ENCODE measurements around the gene CD300LB. TPM values are rescaled to one million over a fixed set of nuclear protein-coding genes. Genes with fewer than 3 reads are reported as not detected.

Gene CD300LB
- total RNA-seq, 1 donor from 2014 or later: not detected

DNA sequence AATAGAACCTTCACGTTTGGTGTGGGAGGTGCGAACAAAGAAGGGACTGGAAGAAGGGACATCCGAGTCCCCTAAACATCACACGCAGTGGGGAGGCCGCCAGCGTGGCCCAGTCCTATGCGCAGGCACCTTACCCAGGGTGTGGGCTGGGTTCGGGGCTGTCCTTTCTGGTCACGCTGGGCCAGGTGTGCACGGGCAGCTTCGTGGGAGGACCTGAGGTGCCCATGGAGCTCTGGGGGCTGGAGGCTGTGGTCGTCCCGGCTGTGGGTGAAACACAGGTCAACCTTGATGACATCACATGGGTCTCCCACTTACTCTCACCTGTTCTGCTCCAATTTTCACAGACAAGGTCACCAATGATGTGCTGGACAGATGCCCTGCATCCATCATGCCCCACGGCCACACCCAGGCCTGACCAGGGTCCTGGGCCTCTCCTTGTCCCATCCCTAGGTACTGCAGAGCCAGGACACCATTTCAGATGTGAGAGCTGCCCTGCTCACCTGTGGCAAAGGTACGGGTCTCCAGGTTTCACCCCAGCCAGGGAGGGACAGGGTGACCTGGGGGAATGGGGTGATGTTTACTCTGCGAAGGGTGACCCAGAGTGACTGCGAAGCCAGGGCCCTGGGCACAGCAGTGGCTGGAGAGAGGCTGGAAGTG is 11.6 kb upstream of the CD300LB start:
- H3K4me3 ChIP-seq (ENCODE audit: low read length in 3 of 3): no peak overlapping the region
- H3K36me3 ChIP-seq (ENCODE audit: control insufficient read depth in 3 of 3, insufficient read depth in 3 of 3, low read length in 3 of 3): no peaks in the 10 kb centered on the region
- H3K27ac ChIP-seq (ENCODE audit: low read depth, low read length): no peak overlapping the region
- H3K4me1 ChIP-seq (ENCODE audit: control insufficient read depth in 3 of 3, insufficient read depth in 3 of 3, low read length in 3 of 3): no peaks in the 10 kb centered on the region
- H3K9me3 ChIP-seq (ENCODE audit: control insufficient read depth in 3 of 3, low read length in 3 of 3): no peaks in the 10 kb centered on the region
- no peak overlapping the region for H3K9ac ChIP-seq (ENCODE audit: low read depth in 1 of 3, low read length in 3 of 3)
- H3K27me3 ChIP-seq (ENCODE audit: control insufficient read depth in 3 of 3, insufficient read depth in 3 of 3, low read length in 3 of 3): peaks cover 0 to 9% (median 9%) of the 10 kb centered on the region in 3 donors

DNA sequence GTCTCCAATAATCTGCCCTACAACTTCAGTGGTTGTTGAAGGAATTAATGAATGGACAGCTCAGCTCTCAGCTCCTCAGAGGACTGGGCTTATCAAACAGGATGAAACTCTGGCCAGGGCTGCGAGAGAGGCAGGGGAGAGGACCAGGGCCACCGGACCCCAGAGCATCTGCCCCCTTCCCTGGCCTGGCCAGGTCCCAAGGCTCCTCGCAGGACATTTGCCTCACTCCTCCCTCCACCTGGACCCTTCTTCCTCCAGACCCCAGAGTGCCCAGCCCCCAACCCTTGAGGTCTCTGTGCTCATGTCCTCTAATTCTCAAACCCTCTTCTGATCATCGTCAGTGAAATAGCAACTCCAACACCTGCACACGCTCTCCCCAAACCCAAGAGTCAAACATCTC is 10.9 kb upstream of the CD300LB start:
- H3K4me1 ChIP-seq (ENCODE audit: control insufficient read depth in 3 of 3, insufficient read depth in 3 of 3, low read length in 3 of 3): no peaks in the 10 kb centered on the region
- H3K9me3 ChIP-seq (ENCODE audit: control insufficient read depth in 3 of 3, low read length in 3 of 3): no peaks in the 10 kb centered on the region
- no peak overlapping the region for H3K27ac ChIP-seq (ENCODE audit: low read depth, low read length)
- H3K27me3 ChIP-seq (ENCODE audit: control insufficient read depth in 3 of 3, insufficient read depth in 3 of 3, low read length in 3 of 3): peaks cover 0 to 9% (median 7%) of the 10 kb centered on the region in 3 donors
- H3K4me3 ChIP-seq (ENCODE audit: low read length in 3 of 3): no peak overlapping the region
- H3K36me3 ChIP-seq (ENCODE audit: control insufficient read depth in 3 of 3, insufficient read depth in 3 of 3, low read length in 3 of 3): no peaks in the 10 kb centered on the region
- H3K9ac ChIP-seq (ENCODE audit: low read depth in 1 of 3, low read length in 3 of 3): no peak overlapping the region

DNA sequence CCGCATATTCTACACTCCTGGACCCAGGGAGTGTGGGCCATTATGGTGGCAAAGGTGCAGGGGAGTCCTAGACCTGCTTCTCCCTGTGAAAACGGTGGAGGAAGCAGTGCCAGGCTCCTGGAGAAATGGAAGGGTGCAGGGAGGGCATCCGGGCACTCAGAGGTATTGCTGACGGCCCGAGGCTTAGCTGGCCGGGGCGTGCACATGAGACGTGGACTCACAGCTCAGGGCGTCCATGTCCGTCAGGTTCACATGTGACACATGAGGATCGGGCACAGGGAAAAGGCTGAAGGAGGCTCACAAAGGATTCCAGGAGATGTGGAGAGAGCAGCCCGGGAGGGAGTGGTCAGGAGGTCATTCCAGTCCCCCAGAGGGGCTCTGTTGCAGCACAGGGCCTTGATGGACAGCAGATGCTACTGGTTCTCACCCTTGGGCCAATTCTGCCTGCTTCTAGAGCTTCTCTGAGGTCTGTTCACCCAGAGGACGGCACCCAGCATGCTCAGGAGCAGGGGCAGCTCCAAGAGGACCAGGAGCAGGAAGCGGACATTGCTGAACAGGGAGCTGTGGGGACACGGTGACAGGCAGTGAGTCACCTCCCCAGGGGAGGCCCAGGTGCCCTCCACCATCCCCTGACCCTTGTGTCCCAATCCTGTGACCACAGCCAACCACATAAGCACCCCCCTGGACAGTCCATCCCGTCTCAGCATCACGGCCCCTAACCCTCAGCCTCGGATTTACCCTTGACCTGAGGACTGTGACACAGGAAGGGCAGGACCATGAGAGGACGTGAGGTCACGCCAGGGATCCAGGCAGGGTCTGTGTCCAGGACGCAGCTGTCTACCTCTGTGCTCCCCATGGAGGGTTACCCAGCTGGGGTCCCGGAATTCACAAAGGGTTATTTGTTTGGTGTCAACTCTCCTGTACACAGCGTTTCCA is 10.2 kb upstream of the CD300LB start:
- no peaks in the 10 kb centered on the region for H3K36me3 ChIP-seq (ENCODE audit: control insufficient read depth in 3 of 3, insufficient read depth in 3 of 3, low read length in 3 of 3)
- no peak overlapping the region for H3K9ac ChIP-seq (ENCODE audit: low read depth in 1 of 3, low read length in 3 of 3)
- H3K9me3 ChIP-seq (ENCODE audit: control insufficient read depth in 3 of 3, low read length in 3 of 3): no peaks in the 10 kb centered on the region
- H3K27ac ChIP-seq (ENCODE audit: low read depth, low read length): no peak overlapping the region
- H3K27me3 ChIP-seq (ENCODE audit: control insufficient read depth in 3 of 3, insufficient read depth in 3 of 3, low read length in 3 of 3): peaks cover 0 to 9% (median 7%) of the 10 kb centered on the region in 3 donors
- no peaks in the 10 kb centered on the region for H3K4me1 ChIP-seq (ENCODE audit: control insufficient read depth in 3 of 3, insufficient read depth in 3 of 3, low read length in 3 of 3)
- no peak overlapping the region for H3K4me3 ChIP-seq (ENCODE audit: low read length in 3 of 3)

DNA sequence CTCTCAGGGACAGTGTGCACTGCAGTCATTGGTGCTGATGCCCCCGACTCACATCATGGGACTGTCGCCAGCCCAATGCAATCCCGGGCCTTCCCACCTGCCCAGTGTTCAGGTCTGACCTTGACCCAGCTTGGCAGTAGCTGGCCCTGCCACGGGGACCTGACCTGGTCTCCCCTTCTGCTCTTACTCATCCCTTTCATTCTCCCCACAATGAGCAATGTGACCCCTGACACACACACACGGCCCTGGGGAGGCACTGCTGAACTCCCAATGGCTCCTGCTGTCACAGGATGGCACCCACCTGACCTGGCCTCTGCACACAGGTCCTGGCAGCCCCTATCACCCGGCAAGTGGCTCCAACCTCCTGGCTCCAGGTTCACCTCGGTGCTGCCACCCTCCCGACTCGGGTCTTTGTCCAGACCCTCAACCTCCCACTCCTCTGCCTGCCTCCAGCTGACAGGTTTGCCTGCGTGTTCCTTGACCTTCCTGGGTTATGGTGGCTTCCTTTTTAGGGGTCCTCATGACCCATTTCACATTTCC is 8.1 kb upstream of the CD300LB start:
- Histone ChIP-seq H3K9ac (ENCODE audit: low read depth in 1 of 3, low read length in 3 of 3) (no peak overlapping the region), H3K27ac (ENCODE audit: low read depth, low read length) (no peak overlapping the region), H3K4me3 (ENCODE audit: low read length in 3 of 3) (no peak overlapping the region), H3K4me1 (ENCODE audit: control insufficient read depth in 3 of 3, insufficient read depth in 3 of 3, low read length in 3 of 3) (no peaks in the 10 kb centered on the region), H3K27me3 (ENCODE audit: control insufficient read depth in 3 of 3, insufficient read depth in 3 of 3, low read length in 3 of 3) (peaks cover 0 to 9% (median 7%) of the 10 kb centered on the region in 3 donors), H3K9me3 (ENCODE audit: control insufficient read depth in 3 of 3, low read length in 3 of 3) (no peaks in the 10 kb centered on the region), H3K36me3 (ENCODE audit: control insufficient read depth in 3 of 3, insufficient read depth in 3 of 3, low read length in 3 of 3) (no peaks in the 10 kb centered on the region)

- Histone ChIP-seq H3K4me3 (ENCODE audit: low read length in 3 of 3) (no peak overlapping the region), H3K36me3 (ENCODE audit: control insufficient read depth in 3 of 3, insufficient read depth in 3 of 3, low read length in 3 of 3) (no peaks in the 10 kb centered on the region), H3K9me3 (ENCODE audit: control insufficient read depth in 3 of 3, low read length in 3 of 3) (no peaks in the 10 kb centered on the region), H3K9ac (ENCODE audit: low read depth in 1 of 3, low read length in 3 of 3) (no peak overlapping the region), H3K27me3 (ENCODE audit: control insufficient read depth in 3 of 3, insufficient read depth in 3 of 3, low read length in 3 of 3) (peaks cover 0 to 9% (median 3%) of the 10 kb centered on the region in 3 donors), H3K4me1 (ENCODE audit: control insufficient read depth in 3 of 3, insufficient read depth in 3 of 3, low read length in 3 of 3) (peaks cover 0 to 6% (median 0%) of the 10 kb centered on the region in 3 donors), H3K27ac (ENCODE audit: low read depth, low read length) (no peak overlapping the region)
These were observed 5.6 kb upstream of the CD300LB start for GRCh38 chr17:74536890-74537289.

- H3K9me3 ChIP-seq (ENCODE audit: control insufficient read depth in 3 of 3, low read length in 3 of 3): no peaks in the 10 kb centered on the region
- H3K27me3 ChIP-seq (ENCODE audit: control insufficient read depth in 3 of 3, insufficient read depth in 3 of 3, low read length in 3 of 3): no peaks in the 10 kb centered on the region
- H3K27ac ChIP-seq (ENCODE audit: low read depth, low read length): no peak overlapping the region
- no peak overlapping the region for H3K4me3 ChIP-seq (ENCODE audit: low read length in 3 of 3)
- H3K4me1 ChIP-seq (ENCODE audit: control insufficient read depth in 3 of 3, insufficient read depth in 3 of 3, low read length in 3 of 3): peaks cover 0 to 6% (median 0%) of the 10 kb centered on the region in 3 donors
- no peaks in the 10 kb centered on the region for H3K36me3 ChIP-seq (ENCODE audit: control insufficient read depth in 3 of 3, insufficient read depth in 3 of 3, low read length in 3 of 3)
- H3K9ac ChIP-seq (ENCODE audit: low read depth in 1 of 3, low read length in 3 of 3): no peak overlapping the region
These were observed 840 bp upstream of the CD300LB start for GRCh38 chr17:74532115-74532514.

DNA sequence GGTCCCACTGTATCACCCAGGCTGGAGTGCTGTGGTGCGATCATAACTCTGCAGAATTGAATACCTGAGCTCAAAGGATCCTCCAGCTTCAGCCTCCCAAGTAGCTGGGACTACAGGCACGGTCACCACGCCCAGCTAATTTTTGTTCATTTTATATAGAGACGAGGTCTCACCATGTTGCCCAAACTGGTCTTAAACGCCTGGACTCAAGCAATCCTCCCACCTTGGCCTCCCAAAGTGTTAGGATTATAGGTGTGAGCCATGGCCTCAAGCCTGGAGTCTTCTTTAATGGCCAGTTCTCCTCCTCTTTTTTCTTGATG is 484 bp downstream of the CD300LB start:
- Histone ChIP-seq H3K9me3 (ENCODE audit: control insufficient read depth in 3 of 3, low read length in 3 of 3) (no peaks in the 10 kb centered on the region), H3K27ac (ENCODE audit: low read depth, low read length) (no peak overlapping the region), H3K4me3 (ENCODE audit: low read length in 3 of 3) (no peak overlapping the region), H3K4me1 (ENCODE audit: control insufficient read depth in 3 of 3, insufficient read depth in 3 of 3, low read length in 3 of 3) (peaks cover 0 to 6% (median 0%) of the 10 kb centered on the region in 3 donors), H3K27me3 (ENCODE audit: control insufficient read depth in 3 of 3, insufficient read depth in 3 of 3, low read length in 3 of 3) (no peaks in the 10 kb centered on the region), H3K9ac (ENCODE audit: low read depth in 1 of 3, low read length in 3 of 3) (no peak overlapping the region), H3K36me3 (ENCODE audit: control insufficient read depth in 3 of 3, insufficient read depth in 3 of 3, low read length in 3 of 3) (no peaks in the 10 kb centered on the region)

DNA sequence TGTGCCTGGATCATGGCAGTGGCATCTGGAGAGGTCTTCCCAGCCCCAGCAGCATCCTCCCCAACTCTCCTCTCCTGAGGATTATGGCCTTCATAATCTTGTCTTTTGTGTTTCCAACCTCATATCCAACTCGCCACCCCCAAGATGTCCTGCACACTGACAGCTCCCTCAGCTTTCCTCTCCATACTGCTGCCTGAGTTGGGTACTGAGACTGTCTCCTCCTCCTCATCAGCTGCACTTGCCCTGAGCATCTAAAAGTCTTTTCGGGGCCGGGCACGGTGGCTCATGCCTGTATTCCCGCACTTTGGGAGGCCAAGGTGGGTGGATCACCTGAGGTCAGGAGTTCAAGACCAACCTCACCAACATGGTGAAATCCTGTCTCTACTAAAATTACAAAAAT is 2.0 kb downstream of the CD300LB start:
- Histone ChIP-seq H3K4me3 (ENCODE audit: low read length in 3 of 3) (no peak overlapping the region), H3K27ac (ENCODE audit: low read depth, low read length) (no peak overlapping the region), H3K4me1 (ENCODE audit: control insufficient read depth in 3 of 3, insufficient read depth in 3 of 3, low read length in 3 of 3) (peaks cover 0 to 6% (median 0%) of the 10 kb centered on the region in 3 donors), H3K27me3 (ENCODE audit: control insufficient read depth in 3 of 3, insufficient read depth in 3 of 3, low read length in 3 of 3) (no peaks in the 10 kb centered on the region), H3K9me3 (ENCODE audit: control insufficient read depth in 3 of 3, low read length in 3 of 3) (no peaks in the 10 kb centered on the region), H3K36me3 (ENCODE audit: control insufficient read depth in 3 of 3, insufficient read depth in 3 of 3, low read length in 3 of 3) (no peaks in the 10 kb centered on the region), H3K9ac (ENCODE audit: low read depth in 1 of 3, low read length in 3 of 3) (no peak overlapping the region)

DNA sequence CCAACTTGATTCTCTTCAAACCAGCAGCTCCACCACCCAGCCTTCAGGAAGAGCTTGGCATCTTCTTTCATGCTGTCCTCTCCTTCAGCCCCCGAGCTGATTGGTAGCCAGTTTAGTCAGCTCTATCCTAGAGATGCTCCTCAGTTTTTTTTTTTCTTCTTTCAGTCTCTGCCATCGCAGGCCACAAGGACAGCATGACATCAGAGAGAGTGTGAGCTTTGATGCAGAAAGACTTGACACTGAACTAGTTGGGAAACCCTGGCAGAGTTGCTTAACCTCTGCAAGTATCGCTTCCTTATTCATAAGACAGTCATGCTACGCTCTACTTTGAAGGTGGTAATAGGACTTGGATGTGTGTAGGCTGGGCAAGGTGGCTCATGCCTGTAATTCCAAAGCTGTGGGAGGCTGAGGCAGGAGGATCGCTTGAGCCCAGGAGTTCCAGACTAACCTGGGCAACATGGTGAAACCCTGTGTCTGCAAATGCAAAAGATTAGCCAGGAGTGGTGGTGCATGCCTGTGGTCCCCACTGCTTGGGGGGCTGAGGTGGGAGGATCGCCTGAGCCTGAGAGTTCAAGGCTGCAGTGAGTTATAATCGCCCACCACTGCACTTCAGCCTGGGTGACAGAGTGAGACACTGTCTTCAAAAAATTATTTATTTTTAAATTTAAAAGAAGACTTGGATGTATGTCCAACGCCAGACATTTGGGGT is 2.6 kb downstream of the CD300LB start:
- no peak overlapping the region for H3K27ac ChIP-seq (ENCODE audit: low read depth, low read length)
- H3K27me3 ChIP-seq (ENCODE audit: control insufficient read depth in 3 of 3, insufficient read depth in 3 of 3, low read length in 3 of 3): no peaks in the 10 kb centered on the region
- H3K9me3 ChIP-seq (ENCODE audit: control insufficient read depth in 3 of 3, low read length in 3 of 3): no peaks in the 10 kb centered on the region
- no peak overlapping the region for H3K4me3 ChIP-seq (ENCODE audit: low read length in 3 of 3)
- peaks cover 0 to 6% (median 0%) of the 10 kb centered on the region in 3 donors for H3K4me1 ChIP-seq (ENCODE audit: control insufficient read depth in 3 of 3, insufficient read depth in 3 of 3, low read length in 3 of 3)
- H3K9ac ChIP-seq (ENCODE audit: low read depth in 1 of 3, low read length in 3 of 3): no peak overlapping the region
- no peaks in the 10 kb centered on the region for H3K36me3 ChIP-seq (ENCODE audit: control insufficient read depth in 3 of 3, insufficient read depth in 3 of 3, low read length in 3 of 3)
